ENCODE results near the gene FAM3D.

DNA sequence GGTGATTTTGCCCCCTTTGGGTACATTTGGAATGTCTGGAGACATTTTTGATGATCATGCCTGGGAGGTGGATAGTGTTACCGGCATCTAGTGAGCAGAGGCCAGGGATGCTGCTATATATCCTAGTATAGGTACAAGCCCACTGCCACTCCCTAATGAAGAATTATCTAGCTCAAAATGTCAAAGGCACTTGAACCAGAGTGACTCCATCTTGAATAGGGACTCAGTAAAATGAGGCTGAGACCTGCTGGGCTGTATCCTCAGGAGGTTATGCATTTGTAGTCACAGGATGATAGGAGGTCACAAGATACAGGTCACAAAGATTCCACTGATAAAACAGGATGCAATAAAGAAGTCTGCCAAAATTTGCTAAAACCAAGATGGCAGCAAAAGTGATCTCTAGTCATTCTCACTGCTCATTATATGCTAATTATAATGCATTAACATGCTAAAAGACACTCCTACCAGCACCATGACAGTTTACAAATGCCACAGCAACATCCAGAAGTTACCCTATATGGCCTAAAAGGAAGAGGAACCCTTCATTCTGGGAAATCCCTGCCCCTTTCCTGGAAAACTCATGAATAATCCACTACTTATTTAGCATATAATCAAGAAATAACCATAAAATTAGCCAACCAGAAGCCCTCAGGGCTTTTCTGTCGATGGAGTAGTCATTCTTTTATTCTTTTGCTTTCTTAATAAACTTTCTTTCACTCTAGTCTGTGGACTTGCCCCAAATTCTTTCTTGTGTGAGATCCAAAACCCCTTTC lies 40.0 kb upstream of the FAM3D start:
- TF ChIP-seq, protein P1, sequence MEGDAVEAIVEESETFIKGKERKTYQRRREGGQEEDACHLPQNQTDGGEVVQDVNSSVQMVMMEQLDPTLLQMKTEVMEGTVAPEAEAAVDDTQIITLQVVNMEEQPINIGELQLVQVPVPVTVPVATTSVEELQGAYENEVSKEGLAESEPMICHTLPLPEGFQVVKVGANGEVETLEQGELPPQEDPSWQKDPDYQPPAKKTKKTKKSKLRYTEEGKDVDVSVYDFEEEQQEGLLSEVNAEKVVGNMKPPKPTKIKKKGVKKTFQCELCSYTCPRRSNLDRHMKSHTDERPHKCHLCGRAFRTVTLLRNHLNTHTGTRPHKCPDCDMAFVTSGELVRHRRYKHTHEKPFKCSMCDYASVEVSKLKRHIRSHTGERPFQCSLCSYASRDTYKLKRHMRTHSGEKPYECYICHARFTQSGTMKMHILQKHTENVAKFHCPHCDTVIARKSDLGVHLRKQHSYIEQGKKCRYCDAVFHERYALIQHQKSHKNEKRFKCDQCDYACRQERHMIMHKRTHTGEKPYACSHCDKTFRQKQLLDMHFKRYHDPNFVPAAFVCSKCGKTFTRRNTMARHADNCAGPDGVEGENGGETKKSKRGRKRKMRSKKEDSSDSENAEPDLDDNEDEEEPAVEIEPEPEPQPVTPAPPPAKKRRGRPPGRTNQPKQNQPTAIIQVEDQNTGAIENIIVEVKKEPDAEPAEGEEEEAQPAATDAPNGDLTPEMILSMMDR (IDR thresholded peaks at IDR 0.05) = no peak
- TF ChIP-seq POLR2A (IDR thresholded peaks at IDR 0.05) (no peak), EP300 (IDR thresholded peaks at IDR 0.05) (no peak)

All from tibial nerve (tissue), 4 donors.